NCI-H2196 treated with DMSO at 0.1 percent for 48 hours (cell line): Measurements from ENCODE around the gene PRMT9.

Experiments
- DNase-seq: peaks from one replicate; lab custom pipeline; 2025; ENCODE audit not compliant: unreplicated experiment; lab: John Stamatoyannopoulos, UW

Gene PRMT9

DNA sequence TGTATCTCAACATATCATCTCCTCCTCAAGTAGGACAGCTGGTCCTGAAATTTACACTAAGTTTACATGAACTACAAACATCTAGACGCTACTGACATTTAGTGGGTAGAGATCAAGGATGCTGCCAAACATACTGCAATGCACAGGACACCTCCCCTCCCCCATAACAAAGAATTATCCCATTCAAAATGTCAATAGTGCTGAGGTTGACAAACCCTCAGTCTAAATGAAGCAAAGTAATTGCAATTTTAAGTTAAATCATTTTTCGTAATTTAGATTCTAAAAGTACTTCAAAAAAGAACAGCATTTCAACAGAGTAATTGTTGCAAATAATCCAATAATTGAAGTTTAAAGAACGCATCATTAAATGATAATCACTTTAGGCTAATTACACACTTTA, 1.2 kb downstream of the PRMT9 start:
- no peak for DNase-seq

DNA sequence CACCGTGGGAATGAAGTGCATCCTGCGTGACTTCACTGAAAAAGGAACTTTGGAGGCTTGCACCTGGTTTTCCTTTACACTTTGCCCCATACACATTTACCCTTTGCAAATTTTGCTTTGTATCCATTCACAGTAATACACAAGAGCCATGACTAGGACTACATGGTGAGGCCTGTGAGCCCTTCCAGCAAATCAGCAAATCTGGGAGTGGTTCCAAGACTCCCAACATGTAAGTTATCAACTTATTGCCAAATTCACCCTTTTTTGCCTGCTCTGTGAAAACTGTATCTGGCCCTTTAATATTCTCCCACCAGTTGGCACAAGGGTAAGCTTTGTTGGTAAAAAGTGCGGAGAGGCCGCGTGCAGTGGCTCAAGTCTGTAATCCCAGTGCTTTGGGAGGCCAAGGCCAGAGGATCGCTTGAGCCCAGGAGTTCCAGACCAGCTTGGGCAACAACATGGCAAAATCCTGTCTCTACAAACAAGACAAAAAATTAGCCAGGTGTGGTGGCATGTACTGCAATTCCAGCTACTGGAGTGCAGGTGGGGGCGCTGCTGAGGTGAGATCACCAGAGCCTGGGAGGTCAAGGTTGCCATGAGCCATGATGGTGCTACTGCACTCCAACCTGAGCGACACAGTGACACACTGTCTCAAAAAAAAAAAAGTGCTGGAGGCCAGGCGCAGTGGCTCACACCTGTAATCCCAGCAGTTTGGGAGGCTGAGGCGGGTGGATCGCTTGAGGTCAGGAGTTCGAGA, 5.0 kb downstream of the PRMT9 start:
- no peak for DNase-seq

DNA sequence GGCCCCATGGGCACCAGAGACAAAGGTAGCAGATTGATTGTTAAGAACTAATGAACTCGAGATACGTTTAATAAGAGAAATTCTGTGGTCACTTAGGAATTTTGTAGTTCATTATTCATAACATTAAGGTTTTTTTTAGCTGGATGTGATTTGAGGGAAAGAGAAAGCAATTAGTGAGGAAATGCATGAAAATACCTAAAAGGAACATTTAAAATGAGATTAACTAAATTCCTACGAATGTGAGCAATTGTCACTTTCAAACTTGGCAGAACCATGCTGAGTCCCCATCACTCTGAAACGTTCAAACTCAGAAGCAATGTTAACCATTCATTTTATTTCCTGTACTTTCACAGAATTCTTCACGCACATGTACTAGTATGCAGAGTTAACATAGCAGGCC, 5.9 kb downstream of the PRMT9 start:
- no peak for DNase-seq

DNA sequence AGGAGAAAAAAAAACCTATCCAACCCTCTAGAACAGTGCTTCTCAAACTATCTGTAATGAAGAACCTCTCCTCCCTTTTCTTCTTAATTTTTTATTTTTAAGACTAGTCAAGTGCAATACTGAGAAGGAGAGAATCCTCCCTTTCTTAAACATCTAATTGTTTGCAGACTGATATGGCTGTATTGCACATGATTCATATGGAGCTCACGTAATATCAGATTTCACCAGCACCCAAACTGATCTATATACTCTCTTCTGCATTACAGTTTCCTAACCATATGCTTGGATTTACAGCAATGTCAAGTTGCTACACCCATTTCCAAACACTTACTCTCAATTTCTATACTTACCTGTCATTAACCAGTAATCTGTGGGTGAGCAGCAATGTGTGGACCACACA, 9.5 kb downstream of the PRMT9 start:
- no peak for DNase-seq

GRCh38 chr4:147674073-147674472, 9.9 kb downstream of the PRMT9 start:
- DNase-seq: no peak

GRCh38 chr4:147658501-147658900, 25.5 kb downstream of the PRMT9 start:
- no peak for DNase-seq

GRCh38 chr4:147655639-147656038, 28.3 kb downstream of the PRMT9 start:
- no peak for DNase-seq

- no peak for DNase-seq
Observed at GRCh38 chr4:147651563-147651962, 32.4 kb downstream of the PRMT9 start.

- DNase-seq: no peak
Observed at GRCh38 chr4:147648656-147649055, 35.3 kb downstream of the PRMT9 start.

GRCh38 chr4:147645099-147645498, 38.9 kb downstream of the PRMT9 start:
- DNase-seq: no peak

GRCh38 chr4:147644471-147644870, 39.5 kb downstream of the PRMT9 start:
- no peak for DNase-seq

DNA sequence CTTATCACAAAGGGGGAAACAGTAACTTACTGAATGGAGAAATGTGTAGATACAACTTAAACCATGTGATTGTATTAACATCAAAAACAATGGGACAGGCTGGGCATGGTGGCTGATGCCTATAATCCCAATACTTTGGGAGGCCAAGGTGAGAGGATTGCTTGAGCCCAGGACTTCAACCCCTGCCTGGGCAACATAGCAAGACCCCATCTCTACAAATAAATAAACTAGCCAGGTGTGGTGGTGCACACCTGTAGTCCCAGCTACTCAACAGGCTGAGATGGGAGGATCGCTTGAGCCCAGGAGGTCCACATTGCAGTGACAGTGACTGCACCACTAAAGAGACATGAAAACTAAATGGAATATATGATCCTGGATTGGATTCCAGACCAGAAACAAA, 40.3 kb downstream of the PRMT9 start:
- DNase-seq: no peak

GRCh38 chr4:147640331-147640730, 43.6 kb downstream of the PRMT9 start:
- DNase-seq: no peak

- no peak for DNase-seq
Observed at GRCh38 chr4:147639388-147639787, 44.6 kb downstream of the PRMT9 start.

- no peak for DNase-seq
Observed at GRCh38 chr4:147638942-147639341, 45.0 kb downstream of the PRMT9 start.

DNA sequence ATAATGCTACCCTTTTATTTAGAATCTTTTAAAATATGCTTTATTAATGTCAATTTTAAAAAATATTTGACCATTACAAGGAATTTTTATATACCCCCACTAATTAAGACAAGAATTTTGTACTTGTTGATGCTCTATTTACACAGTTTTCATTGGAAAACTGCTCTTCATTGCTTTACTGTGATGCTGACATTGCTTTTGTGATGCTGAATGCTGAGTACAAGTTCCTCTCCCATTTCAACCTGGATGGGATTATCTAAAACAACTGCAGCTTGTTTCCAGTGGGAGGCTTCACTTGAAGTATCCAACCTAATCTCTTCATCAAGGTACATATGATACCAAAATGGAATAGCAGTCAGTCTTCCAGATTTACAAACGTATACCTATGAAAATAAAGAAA, 45.6 kb downstream of the PRMT9 start:
- DNase-seq: no peak

- no peak for DNase-seq
Observed at GRCh38 chr4:147635348-147635747, 48.6 kb downstream of the PRMT9 start.

DNA sequence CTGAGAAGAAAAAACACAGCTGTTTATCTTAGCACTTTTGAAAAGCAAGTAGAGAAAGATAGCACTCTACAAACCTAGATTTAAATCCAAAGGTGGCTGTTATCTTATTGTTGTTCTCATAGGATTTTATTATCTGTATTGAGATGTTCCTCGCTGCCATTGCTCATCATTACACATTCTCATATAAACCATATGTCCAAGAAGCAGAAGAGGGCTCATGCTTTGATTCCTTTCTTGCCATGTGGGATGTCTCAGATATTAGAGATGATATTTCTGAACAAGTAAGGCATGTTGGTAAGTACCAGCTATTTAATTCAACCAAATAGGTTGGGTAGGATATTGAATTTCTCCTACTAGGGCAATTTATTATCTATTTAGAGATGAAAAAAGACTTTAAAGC, 50.3 kb downstream of the PRMT9 start:
- DNase-seq: no peak

- no peak for DNase-seq
Observed at GRCh38 chr4:147633113-147633512, 50.9 kb downstream of the PRMT9 start.

DNA sequence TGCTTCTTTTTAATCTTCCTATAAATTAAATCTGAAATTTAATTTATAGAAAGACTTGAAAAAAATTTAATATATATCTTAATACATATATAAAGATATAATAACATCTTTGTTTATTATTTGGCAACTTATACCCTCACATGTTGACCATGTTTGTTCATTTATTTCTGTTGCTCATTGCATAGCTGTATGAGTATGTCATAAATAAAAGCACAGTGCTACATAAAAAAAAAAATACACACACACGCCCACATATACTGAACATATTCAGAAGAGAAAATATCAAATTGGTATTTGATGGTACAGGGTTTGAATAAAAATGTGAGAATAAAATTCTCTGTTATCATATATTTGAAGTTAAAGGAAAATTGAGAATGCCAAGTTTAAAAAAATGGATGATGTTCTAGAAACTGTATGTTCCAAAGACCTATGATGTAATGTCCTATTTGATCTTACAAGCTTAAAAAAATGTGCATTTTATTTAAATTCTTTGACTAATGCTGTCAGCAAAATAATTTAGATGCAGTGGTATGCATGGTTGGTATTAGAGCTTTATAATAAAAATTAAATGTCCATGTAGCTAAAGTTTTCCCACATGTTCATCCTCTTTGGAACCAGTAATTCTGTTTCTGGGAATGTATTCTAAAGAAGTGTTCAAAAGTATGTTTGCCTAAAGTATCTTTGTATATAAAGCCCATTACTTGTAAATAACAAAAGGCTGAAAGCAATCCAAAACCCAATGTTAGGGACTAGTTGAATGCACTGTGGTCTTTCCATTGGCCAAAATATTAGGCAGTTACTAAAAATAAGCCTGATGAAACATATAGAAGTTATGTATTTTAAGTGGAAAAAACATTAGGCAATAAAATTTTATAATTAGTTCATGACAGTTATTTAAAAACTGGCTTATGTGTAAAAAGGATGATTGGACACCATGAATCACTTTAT, 53.9 kb downstream of the PRMT9 start:
- no peak for DNase-seq

DNA sequence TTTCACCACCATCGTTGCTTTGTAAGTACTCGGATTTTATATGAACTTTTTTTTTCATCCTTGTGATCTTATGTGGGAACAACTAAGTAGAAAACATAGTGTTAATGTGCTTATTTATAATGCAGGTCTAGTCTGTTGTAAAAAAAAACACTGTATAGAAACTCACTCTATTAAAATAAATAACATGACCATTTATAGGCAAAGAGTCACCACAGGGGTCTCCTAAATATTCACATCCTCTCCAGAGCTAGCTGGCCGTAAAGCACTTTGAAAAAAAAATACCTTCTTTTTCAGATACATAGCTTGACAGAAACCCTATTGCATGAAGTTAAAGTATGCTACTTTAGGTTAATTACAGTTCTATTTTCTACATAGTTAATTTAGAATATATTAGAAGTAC, 55.5 kb downstream of the PRMT9 start:
- DNase-seq: no peak

GRCh38 chr4:147626903-147627302, 57.1 kb downstream of the PRMT9 start:
- DNase-seq: no peak
